GM12873 (cell line): ENCODE results near the gene ARHGDIG.

Experiments
- CTCF ChIP-seq: IDR thresholded peaks from 2 replicates; pipeline ENCODE4 v1.5.1; 2012; ENCODE audit warnings: low read depth, mild to moderate bottlenecking, moderate library complexity, low read length, control low read depth; ENCODE audit not compliant: insufficient read depth; ENCODE audit errors: missing control alignments

Gene ARHGDIG

GRCh38 chr16:297832-298231 is 17.4 kb downstream of the ARHGDIG start:
- no peak for TF ChIP-seq CTCF

- TF ChIP-seq CTCF = no peak
Observed at GRCh38 chr16:301235-301634, 20.8 kb downstream of the ARHGDIG start.

DNA sequence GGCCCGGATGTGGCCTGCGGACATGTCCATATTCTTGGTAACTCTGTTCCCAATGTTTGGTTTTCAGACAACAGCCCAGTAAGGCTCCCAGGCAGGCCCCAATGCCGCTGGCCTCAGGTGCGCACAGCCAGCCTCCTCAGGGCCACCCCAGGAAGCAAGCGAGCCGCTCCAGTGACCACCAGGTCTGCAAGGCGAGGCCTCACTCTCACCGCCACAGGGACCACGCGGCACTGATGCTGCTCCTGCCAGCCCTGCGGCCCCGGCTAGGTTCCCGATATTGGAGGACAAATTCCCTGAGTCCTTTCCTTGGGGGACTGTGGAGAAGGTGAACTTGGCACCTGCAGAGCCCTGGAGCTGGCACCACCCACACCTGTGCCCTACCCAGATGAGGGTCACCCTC is 21.6 kb downstream of the ARHGDIG start:
- no peak for TF ChIP-seq CTCF

DNA sequence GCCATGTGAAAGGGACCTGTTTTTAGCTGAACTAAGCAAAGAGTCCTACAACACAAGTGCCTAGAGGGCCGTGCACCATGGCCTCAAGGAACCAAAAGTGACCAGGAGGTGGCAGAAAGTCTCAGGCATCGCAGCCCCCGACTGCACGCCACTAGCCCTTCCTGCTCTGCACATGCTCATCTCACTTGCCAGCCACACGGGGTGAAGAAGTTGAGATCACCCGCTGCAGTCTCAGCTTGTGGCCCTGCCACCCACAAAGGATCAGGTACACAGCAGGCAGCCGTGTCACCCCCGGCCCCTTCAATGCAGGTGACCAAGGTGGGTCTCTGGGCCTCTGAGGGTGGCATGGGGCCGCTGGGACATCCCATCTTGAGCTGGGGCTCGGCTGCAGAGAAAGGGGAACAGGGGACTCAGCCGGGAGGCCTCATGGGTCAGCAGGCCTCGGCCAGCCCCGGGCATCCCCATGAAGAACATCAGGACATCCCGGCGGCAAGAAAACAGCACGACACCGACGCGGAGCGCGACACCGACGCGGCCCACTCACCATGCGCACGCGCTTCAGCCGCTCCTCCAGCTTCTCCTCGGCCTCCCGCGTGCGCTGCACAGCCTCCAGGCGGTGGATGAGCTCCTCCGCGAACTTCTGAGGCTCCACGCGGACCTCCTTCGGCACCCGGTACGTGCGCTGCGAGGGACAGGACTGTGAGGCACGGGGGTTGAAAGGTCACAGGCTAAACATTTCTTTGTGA is 23.5 kb downstream of the ARHGDIG start:
- no peak for TF ChIP-seq CTCF

DNA sequence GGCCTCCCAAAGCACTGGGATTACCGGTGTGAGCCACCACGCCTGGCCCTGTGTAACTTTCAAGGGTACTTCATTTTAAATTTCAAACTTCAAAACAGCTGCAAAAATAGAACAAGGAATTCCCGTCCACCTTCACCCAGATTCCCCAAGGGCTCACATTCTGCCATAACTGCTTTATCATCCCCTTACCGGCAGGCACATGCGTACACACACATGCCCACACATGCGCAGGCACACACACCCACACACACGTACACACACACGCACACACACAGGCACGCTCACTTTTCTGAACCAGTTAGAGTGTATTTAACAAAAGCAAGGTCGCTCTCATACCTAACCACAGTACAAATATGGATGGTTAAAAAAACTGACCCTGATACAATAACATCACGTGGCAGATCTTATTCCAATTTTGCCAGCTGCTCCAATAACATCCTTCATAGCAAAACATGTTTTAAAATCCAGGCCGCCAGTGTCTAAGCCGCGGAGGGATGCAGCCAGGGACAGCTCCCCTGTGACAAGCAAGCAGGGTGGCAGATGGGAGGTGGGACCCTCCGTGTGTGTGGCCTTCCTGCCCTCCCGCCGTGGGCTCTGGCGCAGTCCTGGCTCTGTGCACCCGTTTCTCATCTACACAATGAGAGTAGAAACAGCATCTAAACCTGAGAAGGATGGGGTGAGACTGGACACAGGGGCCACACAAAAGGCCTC is 25.7 kb downstream of the ARHGDIG start:
- TF ChIP-seq CTCF = no peak

GRCh38 chr16:306911-307370 is 26.6 kb downstream of the ARHGDIG start:
- TF ChIP-seq CTCF = no peak

- TF ChIP-seq CTCF = no peak
Observed at GRCh38 chr16:307691-308312, 27.4 kb downstream of the ARHGDIG start.
